ENCODE measurements around the gene COPZ1.

DNA sequence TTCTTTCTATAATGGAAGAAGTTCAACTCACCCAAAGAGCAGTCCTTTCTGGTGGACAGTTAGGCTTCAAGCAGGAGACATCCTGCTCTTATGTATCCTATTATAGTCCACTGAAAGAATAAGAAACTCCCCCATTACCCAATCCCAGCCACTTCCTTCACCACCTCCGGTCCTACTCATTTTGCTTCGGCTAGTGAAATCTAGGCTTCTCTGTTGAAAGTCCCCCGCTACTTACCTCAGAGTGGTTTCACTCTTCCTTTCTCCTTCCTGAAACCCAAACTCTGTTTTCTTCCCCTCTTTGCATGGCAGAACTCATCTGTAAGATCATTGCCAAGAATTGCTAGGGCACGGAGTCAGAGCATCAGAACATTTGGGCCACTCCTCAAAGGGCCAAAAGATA lies 39.5 kb downstream of the COPZ1 start, which contains the start of gene GPR84:
- TF ChIP-seq, protein P1, sequence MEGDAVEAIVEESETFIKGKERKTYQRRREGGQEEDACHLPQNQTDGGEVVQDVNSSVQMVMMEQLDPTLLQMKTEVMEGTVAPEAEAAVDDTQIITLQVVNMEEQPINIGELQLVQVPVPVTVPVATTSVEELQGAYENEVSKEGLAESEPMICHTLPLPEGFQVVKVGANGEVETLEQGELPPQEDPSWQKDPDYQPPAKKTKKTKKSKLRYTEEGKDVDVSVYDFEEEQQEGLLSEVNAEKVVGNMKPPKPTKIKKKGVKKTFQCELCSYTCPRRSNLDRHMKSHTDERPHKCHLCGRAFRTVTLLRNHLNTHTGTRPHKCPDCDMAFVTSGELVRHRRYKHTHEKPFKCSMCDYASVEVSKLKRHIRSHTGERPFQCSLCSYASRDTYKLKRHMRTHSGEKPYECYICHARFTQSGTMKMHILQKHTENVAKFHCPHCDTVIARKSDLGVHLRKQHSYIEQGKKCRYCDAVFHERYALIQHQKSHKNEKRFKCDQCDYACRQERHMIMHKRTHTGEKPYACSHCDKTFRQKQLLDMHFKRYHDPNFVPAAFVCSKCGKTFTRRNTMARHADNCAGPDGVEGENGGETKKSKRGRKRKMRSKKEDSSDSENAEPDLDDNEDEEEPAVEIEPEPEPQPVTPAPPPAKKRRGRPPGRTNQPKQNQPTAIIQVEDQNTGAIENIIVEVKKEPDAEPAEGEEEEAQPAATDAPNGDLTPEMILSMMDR (IDR thresholded peaks at IDR 0.05): no peak
- TF ChIP-seq EZH2phosphoT487 (IDR thresholded peaks at IDR 0.05) (no peak), EZH2 (IDR thresholded peaks at IDR 0.05) (no peak)
